Fibroblast of villous mesenchyme (primary cell): ENCODE measurements around the gene B4GALT1. TPM values are rescaled to one million over a fixed set of nuclear protein-coding genes. Genes with fewer than 3 reads are reported as not detected.
"Not testable (repeated sequence)": the region's sequence is repeated elsewhere in the genome, so short reads cannot be mapped to it uniquely, and the experiment has no call there.

Experiments
- DNase-seq: peaks from one replicate; pipeline ENCODE4 v3.0.0-alpha.2; 2010; ENCODE audit warnings: low read depth
- H3K4me3 ChIP-seq: 2 replicates; pipeline ENCODE4 v1.5.1; 2011; ENCODE audit warnings: low read depth, mild to moderate bottlenecking, low read length
- CTCF ChIP-seq: IDR thresholded peaks from 2 replicates; pipeline ENCODE4 v1.5.1; 2012; ENCODE audit warnings: low read depth, mild to moderate bottlenecking, low read length; ENCODE audit not compliant: insufficient read depth
- total RNA-seq: library from RNA; depleted of rRNA; stranded (reverse); fragments of >200 nt; gene quantifications from 2 replicates; pipeline ENCODE4 v1.2.3, GENCODE V29; 2012

Gene B4GALT1
- total RNA-seq, 1 donor = 28.5 TPM

- peak; percentile 98 for DNase-seq
- H3K4me3 ChIP-seq = peak overlapping the region; percentile 19
- no peak for TF ChIP-seq CTCF
Measured at GRCh38 chr9:33161011-33161588, 6.0 kb downstream of the B4GALT1 start.

- not testable (repeated sequence) for DNase-seq
- peak overlapping the region; percentile 19 for H3K4me3 ChIP-seq
Measured at GRCh38 chr9:33160446-33160845, 6.7 kb downstream of the B4GALT1 start.

DNA sequence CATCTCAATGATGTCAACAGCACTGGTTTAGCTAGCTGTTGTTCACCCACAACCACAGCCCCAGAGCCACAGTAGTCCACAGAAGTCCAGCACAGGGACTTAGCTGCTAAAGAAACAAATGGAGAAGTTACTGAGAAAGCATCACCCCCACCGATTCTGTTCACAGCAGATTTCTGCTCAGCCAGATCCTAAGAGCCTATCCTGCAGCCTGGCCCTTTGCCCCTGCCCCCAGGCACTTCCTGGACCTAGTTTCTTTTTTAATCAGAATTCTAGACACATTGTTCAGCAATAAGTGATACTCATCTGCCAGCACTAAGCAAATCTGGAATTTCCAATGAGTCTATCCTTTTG is 7.4 kb downstream of the B4GALT1 start:
- TF ChIP-seq CTCF = no peak
- DNase-seq = peak; percentile 83
- peak overlapping the region; percentile 5 for H3K4me3 ChIP-seq

DNA sequence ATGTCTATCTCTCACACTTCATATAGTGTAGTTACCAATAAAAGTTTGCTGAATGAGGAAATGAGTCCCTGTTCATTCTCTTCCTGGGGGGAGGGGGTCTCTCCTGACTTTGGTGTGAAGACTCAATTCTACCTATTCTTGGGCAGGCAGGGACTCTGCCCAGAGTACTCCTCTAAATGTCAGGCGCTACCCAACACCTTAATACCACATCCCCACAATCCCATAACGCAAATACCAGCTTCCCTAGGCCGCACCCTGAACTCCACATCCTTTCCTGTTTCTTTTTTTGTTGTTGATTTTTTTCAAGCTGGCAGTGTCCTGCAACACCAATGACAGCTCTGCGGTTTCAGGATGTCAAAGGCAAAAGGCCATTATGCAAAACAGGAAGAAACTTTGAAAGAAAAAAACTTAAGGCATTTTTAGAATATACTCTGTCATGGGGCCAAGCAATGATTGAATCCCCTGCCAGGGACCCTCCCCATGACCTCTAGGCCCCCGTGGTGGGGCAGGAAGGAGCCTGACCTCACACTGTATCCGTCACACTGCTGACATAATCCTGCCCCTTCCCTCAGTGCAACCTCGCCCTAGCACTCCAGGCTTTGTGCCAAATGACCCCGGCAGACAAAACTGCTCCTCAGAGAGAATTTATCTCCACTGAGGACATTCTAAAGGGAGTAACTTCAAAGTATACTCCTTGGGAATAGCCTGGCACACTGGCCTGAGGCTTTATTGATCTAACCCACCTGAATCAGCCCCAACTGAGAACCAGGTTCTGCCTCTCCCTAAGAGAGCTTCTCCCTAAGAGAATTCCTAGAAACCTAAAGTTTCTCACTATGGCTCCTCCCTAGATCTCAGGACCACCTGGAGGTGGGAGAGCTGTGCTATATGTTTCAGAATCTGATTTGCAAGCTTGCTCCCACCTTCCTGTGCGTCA is 8.0 kb downstream of the B4GALT1 start:
- DNase-seq = peak; percentile 87
- no peak for TF ChIP-seq CTCF
- H3K4me3 ChIP-seq = peak overlapping the region; percentile 5

- peak; percentile 25 for DNase-seq
Measured at GRCh38 chr9:33157960-33158842, 8.9 kb downstream of the B4GALT1 start.

GRCh38 chr9:33155393-33155792 is 11.7 kb downstream of the B4GALT1 start:
- no peak for TF ChIP-seq CTCF
- no peak for DNase-seq
- no peak overlapping the region for H3K4me3 ChIP-seq

More at GRCh38 chr9:33157960-33158842, 8.9 kb downstream of the B4GALT1 start:
- H3K4me3 ChIP-seq = no peak overlapping the region
- no peak for TF ChIP-seq CTCF

- H3K4me3 ChIP-seq = no peak overlapping the region
- DNase-seq = no peak
- no peak for TF ChIP-seq CTCF
Measured at GRCh38 chr9:33154371-33154770, 12.8 kb downstream of the B4GALT1 start.
